OCI-M2 (cell line): Measurements from ENCODE around the gene NAV2.
"Not testable (repeated sequence)": the region's sequence is repeated elsewhere in the genome, so short reads cannot be mapped to it uniquely, and the experiment has no call there.

Experiments
- DNase-seq: peaks from one replicate; lab custom pipeline; 2025; ENCODE audit not compliant: unreplicated experiment; lab: John Stamatoyannopoulos, UW

NAV2 gene

DNA sequence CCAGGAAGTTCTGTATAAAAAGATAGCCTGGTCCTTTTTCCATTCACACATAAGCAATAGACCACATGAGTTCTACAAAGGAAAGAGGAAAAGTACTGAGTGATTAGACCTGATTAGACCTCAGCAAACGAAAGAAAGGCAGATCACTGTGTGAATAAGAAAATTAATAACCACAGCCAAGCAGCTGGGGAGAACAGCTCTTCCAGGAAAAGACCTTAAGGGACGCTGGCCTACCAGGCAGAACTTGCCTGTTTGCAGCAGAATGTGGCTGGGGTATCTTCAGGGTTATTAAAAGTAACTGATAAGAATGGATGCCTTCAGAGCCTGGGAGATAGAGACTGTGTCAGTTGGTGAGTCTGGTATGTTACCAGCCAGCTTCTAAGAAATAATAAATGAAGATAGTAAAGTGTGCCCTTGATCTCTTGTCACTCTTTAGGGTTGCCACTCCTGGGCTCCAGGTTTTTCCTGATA is 274.7 kb downstream of the NAV2 start:
- no peak for DNase-seq

DNA sequence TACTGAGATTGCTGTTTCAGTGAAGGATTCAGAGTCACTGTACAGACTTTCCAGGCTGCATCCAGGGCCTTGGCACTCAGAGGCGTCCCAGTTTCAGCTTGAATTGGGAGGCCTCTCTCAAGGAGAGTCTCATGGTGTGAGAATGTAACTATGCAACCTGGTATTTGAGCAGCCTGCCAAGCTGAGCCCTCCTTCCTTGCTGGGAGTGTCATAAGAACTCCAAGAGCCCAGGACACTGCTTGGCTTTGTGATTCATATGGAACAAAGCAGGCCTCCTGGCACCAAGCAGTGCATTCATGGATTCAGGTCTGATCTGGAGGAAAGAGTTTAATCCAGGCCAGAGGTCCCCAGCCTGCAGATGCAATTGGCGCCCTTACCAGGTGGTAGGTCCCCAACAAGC is 276.0 kb downstream of the NAV2 start:
- DNase-seq, result no peak

GRCh38 chr11:19989191-19989590 is 276.6 kb downstream of the NAV2 start:
- DNase-seq, result no peak

- no peak for DNase-seq
Observed at GRCh38 chr11:19992162-19992561, 279.5 kb downstream of the NAV2 start.

DNA sequence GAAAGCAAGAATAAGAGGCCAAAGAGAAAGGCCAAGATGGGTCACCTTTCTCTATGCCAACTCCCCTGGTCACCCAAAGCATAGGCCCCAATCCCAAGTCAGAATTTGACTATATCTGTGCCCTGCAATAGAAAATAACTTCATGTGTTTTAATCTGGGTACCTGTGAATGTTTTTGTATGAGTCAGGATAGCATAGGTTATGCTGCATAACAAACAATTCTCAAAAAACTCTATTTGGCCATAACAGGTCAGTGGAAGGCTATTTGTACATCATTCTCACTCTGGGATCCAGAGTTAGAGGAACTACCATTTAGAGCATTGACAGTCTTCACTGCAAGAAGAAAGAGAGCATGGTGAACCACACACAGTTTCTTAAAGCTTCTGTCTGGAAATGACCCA is 280.4 kb downstream of the NAV2 start:
- DNase-seq, result no peak

DNA sequence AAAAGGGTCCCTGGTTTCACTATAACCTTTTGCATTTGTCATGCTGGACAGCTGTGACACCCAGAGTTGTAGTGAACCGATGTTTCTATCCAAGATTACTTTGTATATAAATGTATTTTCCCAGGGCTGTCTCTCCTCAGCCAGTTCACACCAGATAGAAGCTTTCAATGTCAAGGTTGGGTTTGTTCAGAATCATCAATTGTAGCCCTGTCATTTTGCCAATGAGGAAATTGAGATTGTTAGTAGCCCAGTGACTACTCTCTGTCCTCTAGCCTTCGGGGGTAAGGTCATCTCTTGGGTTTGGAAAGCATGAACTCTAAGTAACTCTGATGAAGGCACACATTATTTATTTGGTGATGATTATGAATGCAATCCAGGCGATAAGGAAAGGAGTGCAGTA is 282.0 kb downstream of the NAV2 start:
- DNase-seq, result no peak

- DNase-seq, result no peak
Observed at GRCh38 chr11:19995145-19995544, 282.5 kb downstream of the NAV2 start.

GRCh38 chr11:19996571-19996970 is 283.9 kb downstream of the NAV2 start:
- DNase-seq, result no peak

- no peak for DNase-seq
Observed at GRCh38 chr11:20000022-20000350, 287.3 kb downstream of the NAV2 start.

DNA sequence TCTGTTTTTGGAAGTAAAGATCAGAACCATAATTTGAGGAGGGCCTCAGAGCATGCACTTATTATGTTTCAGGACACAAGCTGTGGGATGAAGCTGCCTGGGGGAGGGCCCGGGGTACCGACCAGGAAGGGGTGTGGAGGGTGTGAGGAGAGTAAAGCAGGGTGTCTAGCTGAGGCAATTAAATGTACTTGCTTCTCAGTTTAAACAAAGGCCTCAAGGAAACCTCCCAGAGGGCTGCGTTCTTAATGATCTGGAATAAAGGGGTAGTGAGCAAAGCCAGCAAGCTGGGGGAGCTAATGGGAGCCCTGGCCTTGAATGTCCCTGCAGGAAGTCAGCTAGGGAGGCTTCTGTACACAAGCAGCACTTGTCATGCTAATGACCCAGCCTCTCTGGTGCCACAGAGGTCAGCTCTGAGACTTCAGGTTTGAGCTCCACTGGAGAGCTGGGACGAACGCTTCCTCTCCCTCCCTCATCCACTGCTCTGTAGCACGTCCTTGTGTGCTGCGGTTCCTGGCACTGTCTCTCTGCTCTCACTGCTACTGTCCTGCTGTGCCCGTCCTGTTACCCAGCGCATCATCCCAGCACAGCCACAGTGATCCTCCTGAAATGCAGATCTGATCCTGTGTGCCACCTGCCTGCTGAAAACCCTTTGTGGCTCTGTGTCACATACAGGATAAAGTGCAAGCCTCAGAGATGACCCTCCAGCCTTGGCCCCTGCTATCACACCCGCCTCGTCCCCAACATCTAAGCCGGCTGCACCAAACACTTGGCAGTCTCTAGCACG is 287.9 kb downstream of the NAV2 start:
- DNase-seq, result no peak

DNA sequence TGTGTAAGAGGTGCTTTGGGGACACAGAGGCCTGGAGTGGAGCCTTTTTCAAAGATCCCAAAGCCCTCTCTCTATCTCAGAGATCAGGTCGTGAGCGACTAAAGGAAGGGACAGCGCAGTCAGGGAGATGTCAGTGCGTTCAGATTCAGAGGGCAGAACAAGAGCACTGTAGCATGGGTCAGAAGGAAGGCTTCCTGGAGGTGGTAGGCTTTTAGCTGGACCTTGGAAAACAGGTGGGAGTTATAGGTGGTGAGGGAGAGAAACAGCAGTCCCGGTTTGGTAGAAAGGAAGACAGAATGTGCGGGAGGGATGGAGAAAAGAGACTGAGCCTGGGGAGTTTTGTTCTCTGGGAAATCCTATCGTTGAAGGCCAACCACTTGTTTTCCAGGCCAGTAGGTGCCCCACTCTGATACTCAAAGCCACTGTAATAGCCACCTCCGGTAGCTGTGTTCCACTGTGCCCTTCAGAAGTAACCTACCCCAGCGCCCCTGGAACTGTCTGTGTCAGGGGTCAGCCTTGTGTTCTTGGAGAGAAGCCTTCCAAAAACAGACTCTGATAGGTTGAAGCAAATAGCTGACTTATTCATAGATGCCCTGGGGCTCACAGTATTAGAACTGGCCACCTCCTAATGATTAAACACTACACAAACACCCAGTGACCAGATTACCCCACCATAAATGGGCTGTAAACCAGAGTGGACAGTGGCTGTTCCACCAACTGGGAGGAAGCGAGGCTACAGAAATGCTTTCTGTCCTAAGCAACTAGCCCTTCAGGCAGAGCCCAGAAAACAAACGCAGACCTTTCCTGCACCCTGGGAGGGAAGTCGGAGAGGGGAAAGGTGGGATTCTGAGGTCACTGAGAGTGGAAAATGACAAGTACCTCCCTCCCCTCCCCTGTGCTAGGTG is 289.9 kb downstream of the NAV2 start:
- no peak for DNase-seq

GRCh38 chr11:20003351-20003750 is 290.7 kb downstream of the NAV2 start:
- DNase-seq, result no peak

DNA sequence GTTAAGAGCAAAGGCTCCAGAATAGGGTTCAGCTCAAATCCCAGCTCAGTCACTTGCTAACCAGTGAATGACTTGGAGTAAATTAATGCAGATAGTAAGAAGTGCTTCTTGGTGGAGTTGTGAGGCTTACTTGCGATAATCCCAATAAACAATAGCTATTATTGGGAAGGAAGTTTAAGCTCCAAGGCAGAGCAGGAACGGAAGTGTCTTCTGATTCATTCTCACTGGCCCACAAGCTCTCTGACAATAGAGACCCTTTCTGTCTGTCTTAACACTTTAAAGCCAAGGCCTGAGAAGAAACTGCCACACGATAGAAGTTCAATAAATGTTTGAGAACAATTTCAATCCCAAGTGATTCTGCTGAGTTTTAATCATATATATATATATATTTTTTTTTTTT is 292.2 kb downstream of the NAV2 start:
- DNase-seq, result no peak

- DNase-seq, result no peak
Observed at GRCh38 chr11:20005747-20006146, 293.1 kb downstream of the NAV2 start.

DNA sequence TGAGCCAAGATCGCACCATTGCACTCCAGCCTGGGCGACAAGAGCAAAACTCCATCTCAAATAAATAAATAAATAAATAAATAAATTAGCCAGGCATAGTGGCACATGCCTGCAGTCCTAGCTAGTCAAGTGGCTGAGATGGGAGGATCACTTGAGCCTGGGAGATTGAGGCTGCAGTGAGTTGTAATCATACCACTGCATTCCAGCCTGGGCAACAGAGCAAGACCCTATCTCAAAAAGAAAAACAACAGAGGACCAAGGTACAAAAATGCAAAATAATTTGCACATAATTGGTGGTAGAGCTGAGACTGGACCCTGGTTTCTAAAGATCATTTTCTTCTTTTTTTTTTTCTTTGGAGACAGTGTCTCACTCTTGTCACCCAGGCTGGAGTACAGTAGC is 294.0 kb downstream of the NAV2 start:
- DNase-seq, result not testable (repeated sequence)

DNA sequence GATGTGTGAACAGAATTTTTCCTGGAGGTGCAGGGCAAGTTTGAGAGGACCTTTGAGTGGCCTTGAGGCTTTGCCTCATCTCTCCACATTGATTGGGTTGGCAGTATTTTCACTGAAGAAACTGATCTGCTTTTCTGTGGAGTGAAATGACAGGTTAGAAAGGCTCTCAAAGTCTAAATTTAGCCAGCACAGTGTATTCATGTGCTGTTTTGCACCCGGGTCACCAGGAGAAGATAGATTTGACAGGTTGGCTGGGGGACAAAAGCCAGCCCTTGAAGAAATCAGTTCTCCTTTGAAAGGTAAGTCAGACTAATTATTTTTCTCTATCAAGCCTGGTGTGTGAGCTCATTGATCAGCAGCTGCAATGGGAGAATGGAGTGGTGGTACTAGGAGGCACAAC is 294.7 kb downstream of the NAV2 start:
- DNase-seq, result no peak

GRCh38 chr11:20008190-20008870 is 295.7 kb downstream of the NAV2 start:
- DNase-seq, result no peak

DNA sequence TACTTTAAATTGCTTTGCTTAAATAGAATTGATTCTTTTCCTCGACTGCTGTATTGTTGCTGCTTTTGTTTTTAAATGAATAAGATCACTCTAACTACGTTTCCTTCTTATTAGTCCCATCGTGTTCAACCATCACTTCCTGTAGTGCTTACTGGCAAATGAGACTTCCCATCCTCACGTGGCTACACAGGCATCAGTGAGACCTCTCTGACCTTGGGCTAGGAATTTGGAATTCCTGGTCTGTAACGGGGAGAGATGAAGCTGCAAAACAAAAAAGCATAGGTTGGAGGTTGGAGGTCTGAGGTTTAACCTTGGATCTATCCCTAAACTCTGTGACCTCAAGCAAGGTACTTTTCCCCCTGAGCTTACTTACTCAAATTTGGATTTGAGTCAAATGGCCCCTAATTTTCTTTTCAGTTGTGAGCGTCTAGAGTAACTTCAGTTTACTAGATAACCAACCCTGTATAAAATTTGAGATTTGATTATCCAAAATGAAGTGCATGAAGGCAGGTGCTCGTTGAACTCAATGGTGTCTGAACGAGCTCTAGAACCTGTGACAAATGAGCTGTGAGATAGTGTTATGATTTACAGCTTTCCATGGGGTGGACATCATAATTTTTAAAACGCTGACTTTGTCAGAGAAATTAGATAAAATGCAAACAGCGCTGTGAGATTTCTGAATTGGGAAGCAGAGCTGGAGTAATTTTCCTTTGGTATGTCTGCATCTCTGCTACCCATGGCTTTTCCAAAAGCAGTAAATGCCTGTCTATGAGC is 296.4 kb downstream of the NAV2 start:
- DNase-seq, result no peak

DNA sequence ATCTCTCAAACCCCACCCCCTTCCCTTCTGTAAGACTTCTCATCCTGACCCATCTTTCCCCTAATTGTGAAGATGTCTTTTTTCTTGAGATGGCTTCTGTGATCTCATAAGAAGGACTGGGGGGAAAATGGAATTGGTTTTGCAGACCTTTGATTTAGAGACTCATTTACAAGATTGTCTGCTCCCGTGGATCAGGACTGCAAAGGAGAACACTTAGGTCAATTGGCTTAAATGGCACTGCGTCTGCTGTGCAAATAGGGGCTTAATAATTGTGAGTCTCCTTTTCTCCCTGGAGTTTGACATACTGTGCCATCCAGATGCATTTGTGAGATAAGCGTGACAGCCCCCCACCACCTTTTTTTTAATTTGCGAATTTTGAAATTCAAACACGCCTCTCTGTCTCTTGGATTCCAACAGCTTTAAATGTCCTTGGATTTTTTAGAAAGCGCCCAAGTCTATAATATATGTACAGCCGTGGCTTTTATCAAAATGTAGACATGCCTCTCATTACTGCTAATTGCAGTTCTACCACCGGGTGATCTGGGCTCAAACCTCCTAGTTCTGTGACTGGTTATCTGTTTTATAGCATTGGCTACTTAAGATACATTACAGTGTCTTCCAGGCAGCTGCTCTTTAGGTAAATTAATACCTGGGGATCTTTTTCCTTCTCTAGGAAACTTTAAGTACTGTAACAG is 297.7 kb downstream of the NAV2 start:
- no peak for DNase-seq

GRCh38 chr11:20010851-20011225 is 298.2 kb downstream of the NAV2 start:
- no peak for DNase-seq
